Loucy (cell line): ENCODE results near the gene TTC39C.

Source experiments
- CTCF ChIP-seq: fragments of 200-600 bp; sonication (generic); conservative IDR thresholded peaks from 2 replicates; pipeline ENCODE4 v1.5.1; 2014; ENCODE audit warnings: mild to moderate bottlenecking, antibody characterized with exemption, low read length
- EZH2phosphoT487 ChIP-seq: fragments of 200-600 bp; IDR thresholded peaks from 2 replicates; pipeline ENCODE4 v1.6.1; 2018; ENCODE audit warnings: antibody characterized with exemption, mild to moderate bottlenecking, moderate library complexity, borderline replicate concordance

GRCh38 chr18:24111936-24112335 is 97.4 kb downstream of the TTC39C start:
- TF ChIP-seq CTCF (no peak), EZH2phosphoT487 (no peak)
